HEK293T (cell line): ENCODE results near the gene CFAP58.

Experiments
- ARNT ChIP-seq: fragments of 450-650 bp; IDR thresholded peaks from 2 replicates; pipeline ENCODE4 v1.6.1; 2017; ENCODE audit warnings: mild to moderate bottlenecking
- BHLHE40 ChIP-seq: fragments of 450-650 bp; IDR thresholded peaks from 2 replicates; pipeline ENCODE4 v1.6.1; 2016; ENCODE audit warnings: mild to moderate bottlenecking, moderate library complexity, borderline replicate concordance
- ELF4 ChIP-seq: fragments of 450-650 bp; IDR thresholded peaks from 2 replicates; pipeline ENCODE4 v1.6.1; 2017; ENCODE audit warnings: antibody characterized with exemption
- FOXA1 ChIP-seq: fragments of 450-650 bp; IDR thresholded peaks from 2 replicates; pipeline ENCODE4 v1.6.1; 2016; ENCODE audit warnings: mild to moderate bottlenecking
- FOXK2 ChIP-seq: fragments of 450-650 bp; IDR thresholded peaks from 2 replicates; pipeline ENCODE4 v1.6.1; 2016; ENCODE audit warnings: mild to moderate bottlenecking
- FOXM1 ChIP-seq: fragments of 450-650 bp; IDR thresholded peaks from 2 replicates; pipeline ENCODE4 v1.6.1; 2017; ENCODE audit warnings: mild to moderate bottlenecking, borderline replicate concordance
- HDGF ChIP-seq: fragments of 450-650 bp; IDR thresholded peaks from 2 replicates; pipeline ENCODE4 v1.6.1; 2017; ENCODE audit warnings: antibody characterized with exemption, borderline replicate concordance
- L3MBTL2 ChIP-seq: fragments of 450-650 bp; conservative IDR thresholded peaks from 2 replicates; pipeline ENCODE4 v1.6.1; 2016; ENCODE audit warnings: mild to moderate bottlenecking
- NFRKB ChIP-seq: fragments of 450-650 bp; IDR thresholded peaks from 2 replicates; pipeline ENCODE4 v1.6.1; 2016; ENCODE audit warnings: mild to moderate bottlenecking, moderate library complexity
- PKNOX1 ChIP-seq: fragments of 450-650 bp; IDR thresholded peaks from 2 replicates; pipeline ENCODE4 v1.6.1; 2016
- SP1 ChIP-seq: fragments of 450-650 bp; IDR thresholded peaks from 2 replicates; pipeline ENCODE4 v1.6.1; 2017
- TARDBP ChIP-seq: fragments of 450-650 bp; IDR thresholded peaks from 2 replicates; pipeline ENCODE4 v1.6.1; 2016
- ZNF384 ChIP-seq: fragments of 450-650 bp; IDR thresholded peaks from 2 replicates; pipeline ENCODE4 v1.6.1; 2016

DNA sequence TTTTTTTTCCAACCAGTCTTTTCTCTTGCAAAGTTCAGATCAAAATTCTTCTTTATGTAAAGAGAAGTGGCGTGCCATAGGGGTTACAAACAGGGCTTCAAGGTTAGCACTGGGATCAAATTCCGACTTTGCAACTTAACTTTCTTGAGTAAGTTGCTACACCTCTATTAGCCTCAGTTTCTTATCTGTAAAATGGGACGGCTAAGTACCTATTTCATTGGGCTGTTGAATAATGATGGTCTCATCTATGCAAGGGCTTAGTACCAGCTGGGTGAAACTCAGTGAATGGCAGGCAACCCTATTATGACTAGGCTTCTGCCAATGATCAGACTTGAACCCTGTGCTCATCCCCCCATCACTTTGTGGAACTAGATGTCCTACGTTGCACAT lies 49.3 kb upstream of the CFAP58 start:
- TF ChIP-seq HDGF (no peak), ZNF384 (no peak), BHLHE40 (no peak), ELF4 (no peak), FOXM1 (no peak), FOXK2 (no peak), PKNOX1 (no peak), L3MBTL2 (no peak), TARDBP (no peak), SP1 (no peak), FOXA1 (no peak), ARNT (no peak), NFRKB (no peak)
